Measurements from ENCODE around the gene ANXA2R. TPM values are rescaled to one million over a fixed set of nuclear protein-coding genes. Genes with fewer than 3 reads are reported as not detected.

ANXA2R gene
- total and polyA plus RNA-seq, 2 of the 4 experiments (the other 2 are of a cell fraction), result 1.3 to 3.6 TPM

- Histone ChIP-seq H3K36me3 (ENCODE audit: control insufficient read depth, insufficient read depth, low read length) (no peaks in the 10 kb centered on the region), H4K91ac (ENCODE audit: insufficient read depth, low read depth, low read length) (peak overlapping the region; percentile 78), H3K9ac (ENCODE audit: low read depth, low read length) (peak overlapping the region; percentile 90), H3K18ac (ENCODE audit: low read depth, low read length) (peak overlapping the region; percentile 94), H2AK9ac (replicated peaks; ENCODE audit: low read depth, low read length, poor library complexity) (peak overlapping the region; percentile 83), H2BK120ac (ENCODE audit: low read depth, low read length) (peak overlapping the region; percentile 87), H2AK5ac (ENCODE audit: low read depth, low read length) (peak overlapping the region; percentile 12; the same call in 1 of the 2 replicates), H4K20me1 (ENCODE audit: insufficient read depth, low read length) (peaks cover 7% of the 10 kb centered on the region; the same call in 1 of the 2 replicates), H3K27ac (ENCODE audit: insufficient read depth, low read length) (peak overlapping the region; percentile 88), H2BK15ac (ENCODE audit: low read depth, low read length) (peak overlapping the region; percentile 48; the same call in 2 of the 3 replicates), H3K4me1 (ENCODE audit: control insufficient read depth, insufficient read depth, low read length) (peaks cover 4% of the 10 kb centered on the region; the same call in 1 of the 2 replicates), H3K23ac (ENCODE audit: low read depth, low read length) (peak overlapping the region; percentile 97), H3K4me3 (ENCODE audit: insufficient read depth, low read depth, low read length) (peak overlapping the region; percentile 95), H3K4me2 (ENCODE audit: low read depth, low read length) (peak overlapping the region; percentile 87), H3K27me3 (ENCODE audit: control insufficient read depth, insufficient read depth, low read length) (no peaks in the 10 kb centered on the region), H3K9me1 (ENCODE audit: insufficient read depth, low read length) (0 out of 2 replicates have a peak, but pooled peaks cover 5% of the 10 kb centered on the region), H2BK5ac (ENCODE audit: low read depth, low read length, poor library complexity, severe bottlenecking) (peak overlapping the region; percentile 92), H4K5ac (ENCODE audit: low read depth, low read length) (peak overlapping the region; percentile 74), H2AFZ (replicated peaks; ENCODE audit: low read length, poor library complexity) (peak overlapping the region; percentile 84), H3K56ac (ENCODE audit: extremely low read depth, insufficient read depth, low read length) (peak overlapping the region; percentile 66; the same call in 1 of the 2 replicates), H3K9me3 (ENCODE audit: control insufficient read depth, insufficient read depth, low read length) (no peaks in the 10 kb centered on the region), H3K79me1 (ENCODE audit: low read depth in 1 of 2, low read length in 2 of 2) (peaks cover 11 to 48% of the 10 kb centered on the region in 2 experiments), H4K8ac (ENCODE audit: low read depth in 2 of 2, low read length in 2 of 2) (peak overlapping the region; percentile 44 to 65; a peak in 3 of 4 replicates), H3K14ac (replicated peaks; ENCODE audit: low read depth, low read length) (peak overlapping the region; percentile 96), H3K4ac (ENCODE audit: low read depth, low read length) (peak overlapping the region; percentile 95), H2BK20ac (ENCODE audit: low read depth, low read length) (0 out of 2 replicates have a peak overlapping the region, but pooled peaks have one; percentile 3)
- in situ Hi-C loops (cut with MboI; ENCODE audit: low sequenced_read_pairs), result no loop called here
- dilution Hi-C loops (cut with HindIII; ENCODE audit: low sequenced_read_pairs, unreplicated experiment), result no loop called here
- CTCF ChIA-PET, result interaction anchor here (0.5 to 1.8 kb wide), 12 partner anchors 10 to 262 kb away, joined by 3 to 20 read pairs (median 4); no protein-coding TSS in a partner anchor
- WGBS, 2 experiments (ENCODE audit: extremely low coverage in 2 of 2, insufficient read length in 1 of 2), result 0% methylated on average over 42 of the region's 44 CpGs; no CpG with 5 or more reads in 1 of the 2 experiments
- ATAC-seq (ENCODE audit: low read depth) (no peak), DNase-seq (peak; percentile 69)
- intact Hi-C loops (cut with micrococcal nuclease), result loop anchor here (5.0 kb wide), 1 partner anchor 1140 kb away; the partner anchor contains the start of gene RIMOC1
- TF ChIP-seq BHLHE40 (IDR thresholded peaks at IDR 0.05; ENCODE audit: low read depth, low read length) (no peak), MAFK (IDR thresholded peaks at IDR 0.05; ENCODE audit: low read depth, low read length) (peak; percentile 66)
- BruUV-seq (replicated peaks), result no TSS peak
- POLR2A ChIA-PET (ENCODE audit: unreplicated experiment), result interaction anchor here (1.1 to 3.3 kb wide), 4 partner anchors 35 to 130 kb away, joined by 4 to 16 read pairs (median 6); no protein-coding TSS in a partner anchor
Observed at GRCh38 chr5:43042176-43042625, 2.1 kb upstream of the ANXA2R start.
